ENCODE data around the gene UBE2H.
"Not testable (repeated sequence)": the region's sequence is repeated elsewhere in the genome, so short reads cannot be mapped to it uniquely, and the experiment has no call there.

UBE2H gene

GRCh38 chr7:129872054-129872453 is 80.7 kb downstream of the UBE2H start:
- no peak for DNase-seq (ENCODE audit: low spot score)

- no peak for DNase-seq (ENCODE audit: low spot score)
Observed at GRCh38 chr7:129870668-129871067, 82.1 kb downstream of the UBE2H start.

GRCh38 chr7:129866251-129866650 is 86.5 kb downstream of the UBE2H start:
- no peak for DNase-seq (ENCODE audit: low spot score)

- no peak for DNase-seq (ENCODE audit: low spot score)
Observed at GRCh38 chr7:129865925-129866201, 86.9 kb downstream of the UBE2H start.

GRCh38 chr7:129865093-129865924 is 87.5 kb downstream of the UBE2H start:
- DNase-seq (ENCODE audit: low spot score) = no peak

GRCh38 chr7:129864676-129865075 is 88.1 kb downstream of the UBE2H start:
- DNase-seq (ENCODE audit: low spot score) = not testable (repeated sequence)

GRCh38 chr7:129864042-129864441 is 88.7 kb downstream of the UBE2H start:
- no peak for DNase-seq (ENCODE audit: low spot score)

- DNase-seq (ENCODE audit: low spot score) = no peak
Observed at GRCh38 chr7:129862682-129863081, 90.1 kb downstream of the UBE2H start.

- not testable (repeated sequence) for DNase-seq (ENCODE audit: low spot score)
Observed at GRCh38 chr7:129860784-129861183, 92.0 kb downstream of the UBE2H start.

- DNase-seq (ENCODE audit: low spot score) = peak; percentile 59
Observed at GRCh38 chr7:129859183-129859582, 93.6 kb downstream of the UBE2H start.

GRCh38 chr7:129858490-129858889 is 94.3 kb downstream of the UBE2H start:
- DNase-seq (ENCODE audit: low spot score) = no peak

GRCh38 chr7:129857313-129857712 is 95.4 kb downstream of the UBE2H start:
- DNase-seq (ENCODE audit: low spot score) = no peak

GRCh38 chr7:129855935-129856717 is 96.6 kb downstream of the UBE2H start:
- DNase-seq (ENCODE audit: low spot score) = no peak

GRCh38 chr7:129855234-129855673 is 97.5 kb downstream of the UBE2H start:
- DNase-seq (ENCODE audit: low spot score) = no peak

GRCh38 chr7:129854401-129854800 is 98.4 kb downstream of the UBE2H start:
- no peak for DNase-seq (ENCODE audit: low spot score)

GRCh38 chr7:129853661-129854268 is 99.0 kb downstream of the UBE2H start:
- no peak for DNase-seq (ENCODE audit: low spot score)

- no peak for DNase-seq (ENCODE audit: low spot score)
Observed at GRCh38 chr7:129851809-129852208, 101.0 kb downstream of the UBE2H start.

GRCh38 chr7:129851174-129851573 is 101.6 kb downstream of the UBE2H start:
- no peak for DNase-seq (ENCODE audit: low spot score)

- no peak for DNase-seq (ENCODE audit: low spot score)
Observed at GRCh38 chr7:129848436-129848835, 104.3 kb downstream of the UBE2H start.

GRCh38 chr7:129845972-129846327 is 106.8 kb downstream of the UBE2H start:
- no peak for DNase-seq (ENCODE audit: low spot score)

- no peak for DNase-seq (ENCODE audit: low spot score)
Observed at GRCh38 chr7:129845178-129845971, 107.4 kb downstream of the UBE2H start.

All from Ammon's horn (tissue), 1 donor.